Liver (tissue), 9 donors: Measurements from ENCODE around the gene PLXDC1. TPM values are rescaled to one million over a fixed set of nuclear protein-coding genes. Genes with fewer than 3 reads are reported as not detected.

ENCODE experiments used
- DNase-seq: peaks from one replicate; pipeline ENCODE4 v3.0.0-alpha.2; 2017; ENCODE audit warnings: low spot score
- H3K27ac ChIP-seq, 2 donors: one replicate each; pipeline ENCODE4 v1.7.0; 2013; ENCODE audit warnings: inconsistent platforms in 2 of 2, low read length in 2 of 2, control low read depth in 1 of 2, low read depth in 1 of 2, mild to moderate bottlenecking in 1 of 2
- H3K27me3 ChIP-seq, 4 donors: one replicate each; pipeline versions ENCODE4 v1.6.1 to v1.7.0; 2013; ENCODE audit warnings: low read length in 3 of 4, inconsistent platforms in 1 of 4, mild to moderate bottlenecking in 1 of 4, moderate library complexity in 1 of 4; ENCODE audit not compliant: control insufficient read depth in 4 of 4, insufficient read depth in 4 of 4
- H3K36me3 ChIP-seq, 4 donors: one replicate each; pipeline versions ENCODE4 v1.6.1 to v1.7.0; 2013; ENCODE audit warnings: low read length in 3 of 4, mild to moderate bottlenecking in 3 of 4, low read depth in 1 of 4, moderate library complexity in 1 of 4; ENCODE audit not compliant: control insufficient read depth in 4 of 4, insufficient read depth in 3 of 4
- H3K4me1 ChIP-seq, 4 donors: one replicate each; pipeline versions ENCODE4 v1.6.1 to v1.7.0; 2013; ENCODE audit warnings: low read length in 3 of 4, mild to moderate bottlenecking in 3 of 4, moderate library complexity in 1 of 4; ENCODE audit not compliant: control insufficient read depth in 4 of 4, insufficient read depth in 4 of 4
- H3K4me3 ChIP-seq, 3 donors: one replicate each; pipeline versions ENCODE4 v1.6.1 to v1.7.0; 2013; ENCODE audit warnings: low read length in 3 of 3, control low read depth in 1 of 3, low read depth in 1 of 3, mild to moderate bottlenecking in 1 of 3
- H3K9ac ChIP-seq, 2 donors: one replicate each; pipeline ENCODE4 v1.7.0; 2013; ENCODE audit warnings: low read length in 2 of 2, mild to moderate bottlenecking in 2 of 2, moderate library complexity in 2 of 2, control low read depth in 1 of 2, low read depth in 1 of 2
- H3K9me3 ChIP-seq, 4 donors: one replicate each; pipeline versions ENCODE4 v1.6.1 to v1.7.0; 2013; ENCODE audit warnings: low read length in 3 of 4; ENCODE audit not compliant: control insufficient read depth in 4 of 4
- CTCF ChIP-seq: fragments of 150-350 bp; IDR thresholded peaks from 2 replicates; pipeline ENCODE4 v1.5.1; 2017; ENCODE audit warnings: improper control_type of control experiment, low read depth, low read length; ENCODE audit not compliant: missing input control
- FOXA1 ChIP-seq: IDR thresholded peaks from 2 replicates; pipeline ENCODE4 v1.6.1; 2016; ENCODE audit warnings: antibody characterized with exemption
- HNF4A ChIP-seq, 2 donors: conservative IDR thresholded peaks; 2 replicates each; pipeline ENCODE4 v1.6.1; 2016; ENCODE audit warnings: antibody characterized with exemption in 2 of 2, mild to moderate bottlenecking in 2 of 2
- HNF4G ChIP-seq: IDR thresholded peaks from 2 replicates; pipeline ENCODE4 v1.6.1; 2016; ENCODE audit warnings: antibody characterized with exemption
- JUND ChIP-seq, 2 donors: IDR thresholded peaks; 2 replicates each; pipeline ENCODE4 v1.6.1; 2016; ENCODE audit warnings: antibody characterized with exemption in 2 of 2
- MAX ChIP-seq: IDR thresholded peaks from 2 replicates; pipeline ENCODE4 v1.6.1; 2016; ENCODE audit warnings: antibody characterized with exemption
- NR2F2 ChIP-seq: IDR thresholded peaks from 2 replicates; pipeline ENCODE4 v1.6.1; 2016; ENCODE audit warnings: antibody characterized with exemption
- RXRA ChIP-seq, 2 donors: IDR thresholded peaks; 2 replicates each; pipeline ENCODE4 v1.6.1; 2017 to 2018; ENCODE audit warnings: antibody characterized with exemption in 2 of 2, mild to moderate bottlenecking in 1 of 2
- SP1 ChIP-seq: IDR thresholded peaks from 2 replicates; pipeline ENCODE4 v1.6.1; 2018; ENCODE audit warnings: antibody characterized with exemption, mild to moderate bottlenecking
- YY1 ChIP-seq: IDR thresholded peaks from 2 replicates; pipeline ENCODE4 v1.6.1; 2016; ENCODE audit warnings: antibody characterized with exemption, mild to moderate bottlenecking
- WGBS: extraction: QIAGEN DNeasy Blood & Tissue Kit; methylation state at CpG from one replicate; pipeline ENCODE4 v1.1.7; 2013; 5-methylcytosine and 5-hydroxymethylcytosine counted together
- polyA plus RNA-seq, 2 donors: library from polyadenylated mRNA; stranded (reverse) in 1 of 2; unstranded in 1 of 2; fragments of 200-250 nt in 1 of 2; fragments of >200 nt in 1 of 2; fragmentation: Nextera tagmentation in 1 of 2; extraction: Ambion mirVana in 1 of 2; gene quantifications; one replicate each; pipeline versions ENCODE4 v1.2.1 to v1.2.3, GENCODE V29; 2013 to 2015
- total RNA-seq, 2 donors: library from RNA; depleted of rRNA; stranded (reverse); fragments of >200 nt; gene quantifications; one replicate each; pipeline ENCODE4 v1.2.3, GENCODE V29; 2014
- TF ChIP-seq, protein P1 (sequence below): IDR thresholded peaks from 2 replicates; pipeline ENCODE4 v1.6.1; 2016; ENCODE audit warnings: antibody characterized with exemption, mild to moderate bottlenecking
- TF ChIP-seq, protein P2 (sequence below): IDR thresholded peaks from 2 replicates; pipeline ENCODE4 v1.6.1; 2016; ENCODE audit warnings: antibody characterized with exemption
- donor health status: healthy.
- donor health status: healthy.
- donor health status: healthy.
- donor health status: healthy.
- donor health status: healthy.

Gene PLXDC1
- total and polyA plus RNA-seq, 4 donors = 0.14 to 0.84 (median 0.30) TPM

- H3K27me3 ChIP-seq = no peaks in the 10 kb centered on the region
- no peak overlapping the region for H3K4me3 ChIP-seq
- no peak overlapping the region for H3K27ac ChIP-seq
- no peak overlapping the region for H3K9ac ChIP-seq
- no peak for DNase-seq
- TF ChIP-seq SP1 (no peak), YY1 (no peak), CTCF (no peak)
- TF ChIP-seq, protein P1, sequence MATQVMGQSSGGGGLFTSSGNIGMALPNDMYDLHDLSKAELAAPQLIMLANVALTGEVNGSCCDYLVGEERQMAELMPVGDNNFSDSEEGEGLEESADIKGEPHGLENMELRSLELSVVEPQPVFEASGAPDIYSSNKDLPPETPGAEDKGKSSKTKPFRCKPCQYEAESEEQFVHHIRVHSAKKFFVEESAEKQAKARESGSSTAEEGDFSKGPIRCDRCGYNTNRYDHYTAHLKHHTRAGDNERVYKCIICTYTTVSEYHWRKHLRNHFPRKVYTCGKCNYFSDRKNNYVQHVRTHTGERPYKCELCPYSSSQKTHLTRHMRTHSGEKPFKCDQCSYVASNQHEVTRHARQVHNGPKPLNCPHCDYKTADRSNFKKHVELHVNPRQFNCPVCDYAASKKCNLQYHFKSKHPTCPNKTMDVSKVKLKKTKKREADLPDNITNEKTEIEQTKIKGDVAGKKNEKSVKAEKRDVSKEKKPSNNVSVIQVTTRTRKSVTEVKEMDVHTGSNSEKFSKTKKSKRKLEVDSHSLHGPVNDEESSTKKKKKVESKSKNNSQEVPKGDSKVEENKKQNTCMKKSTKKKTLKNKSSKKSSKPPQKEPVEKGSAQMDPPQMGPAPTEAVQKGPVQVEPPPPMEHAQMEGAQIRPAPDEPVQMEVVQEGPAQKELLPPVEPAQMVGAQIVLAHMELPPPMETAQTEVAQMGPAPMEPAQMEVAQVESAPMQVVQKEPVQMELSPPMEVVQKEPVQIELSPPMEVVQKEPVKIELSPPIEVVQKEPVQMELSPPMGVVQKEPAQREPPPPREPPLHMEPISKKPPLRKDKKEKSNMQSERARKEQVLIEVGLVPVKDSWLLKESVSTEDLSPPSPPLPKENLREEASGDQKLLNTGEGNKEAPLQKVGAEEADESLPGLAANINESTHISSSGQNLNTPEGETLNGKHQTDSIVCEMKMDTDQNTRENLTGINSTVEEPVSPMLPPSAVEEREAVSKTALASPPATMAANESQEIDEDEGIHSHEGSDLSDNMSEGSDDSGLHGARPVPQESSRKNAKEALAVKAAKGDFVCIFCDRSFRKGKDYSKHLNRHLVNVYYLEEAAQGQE = no peak
- WGBS = 72% methylated on average over 9 of the region's 9 CpGs
- no peaks in the 10 kb centered on the region for H3K36me3 ChIP-seq
- H3K4me1 ChIP-seq = peaks cover 0 to 7% (median 6%) of the 10 kb centered on the region in 4 donors
- H3K9me3 ChIP-seq = no peaks in the 10 kb centered on the region
Measured at GRCh38 chr17:39105705-39106104, 45.7 kb downstream of the PLXDC1 start.

GRCh38 chr17:39104657-39105056, 46.8 kb downstream of the PLXDC1 start:
- no peaks in the 10 kb centered on the region for H3K36me3 ChIP-seq
- TF ChIP-seq HNF4G (no peak), JUND (IDR thresholded peaks at IDR 0.05) (no peak), HNF4A (conservative IDR thresholded peaks at IDR 0.05) (no peak), FOXA1 (no peak), RXRA (IDR thresholded peaks at IDR 0.05) (no peak), YY1 (no peak)
- TF ChIP-seq, protein P2, sequence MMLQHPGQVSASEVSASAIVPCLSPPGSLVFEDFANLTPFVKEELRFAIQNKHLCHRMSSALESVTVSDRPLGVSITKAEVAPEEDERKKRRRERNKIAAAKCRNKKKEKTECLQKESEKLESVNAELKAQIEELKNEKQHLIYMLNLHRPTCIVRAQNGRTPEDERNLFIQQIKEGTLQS = no peak
- no peaks in the 10 kb centered on the region for H3K27me3 ChIP-seq
- no peak for DNase-seq
- no peak overlapping the region for H3K9ac ChIP-seq
- no peak overlapping the region for H3K4me3 ChIP-seq
- WGBS = 85% methylated on average over 8 of the region's 8 CpGs
- no peak overlapping the region for H3K27ac ChIP-seq
- H3K9me3 ChIP-seq = no peaks in the 10 kb centered on the region
- no peaks in the 10 kb centered on the region for H3K4me1 ChIP-seq

GRCh38 chr17:39104046-39104445, 47.4 kb downstream of the PLXDC1 start:
- TF ChIP-seq FOXA1 (no peak), MAX (no peak), NR2F2 (peak; percentile 17)
- H3K27ac ChIP-seq = no peak overlapping the region
- H3K4me1 ChIP-seq = no peaks in the 10 kb centered on the region
- 78% methylated on average over 5 of the region's 5 CpGs for WGBS
- H3K4me3 ChIP-seq = no peak overlapping the region
- H3K9me3 ChIP-seq = no peaks in the 10 kb centered on the region
- H3K9ac ChIP-seq = no peak overlapping the region
- H3K36me3 ChIP-seq = no peaks in the 10 kb centered on the region
- no peak for DNase-seq
- no peaks in the 10 kb centered on the region for H3K27me3 ChIP-seq
